B cell (primary cell): ENCODE data around the gene UROS. TPM values are rescaled to one million over a fixed set of nuclear protein-coding genes. Genes with fewer than 3 reads are reported as not detected.

Experiments used
- ATAC-seq: fragments of 200-7000 bp; cut with Tn5 transposase; one replicate; pipeline ENCODE4 v1.10.0; 2021; ENCODE audit warnings: low read depth, mild to moderate bottlenecking, moderate number of reproducible peaks, moderate library complexity
- CTCF ChIA-PET: fragments of 350-600 bp; sonication (Branson Sonifier 250); formaldehyde crosslinking; loops from one replicate; lab custom pipeline; 2021; ENCODE audit warnings: antibody characterized with exemption, inconsistent platforms; lab: Charles Lee
- POLR2A ChIA-PET: fragments of 350-600 bp; sonication (Branson Sonifier 250); formaldehyde crosslinking; loops from one replicate; lab custom pipeline; 2021; ENCODE audit warnings: antibody characterized with exemption; lab: Charles Lee
- DNase-seq: peaks from one replicate; pipeline ENCODE4 v3.0.0; 2013
- H2AFZ ChIP-seq: 2 replicates; pipeline ENCODE4 v1.6.1; 2012; ENCODE audit warnings: mild to moderate bottlenecking, low read depth, low read length; ENCODE audit not compliant: insufficient read depth, poor library complexity, severe bottlenecking
- H3K27ac ChIP-seq, 2 donors: 1 replicate in 1 of 2; 2 replicates in 1 of 2; pipeline ENCODE4 v1.5.1; 2012 to 2013; ENCODE audit warnings: low read length in 2 of 2, mild to moderate bottlenecking in 2 of 2, moderate library complexity in 1 of 2
- H3K27me3 ChIP-seq, 4 experiments: fragments of 200-600 bp in 1 of 4; sonication (generic) in 1 of 4; replicated peaks in 1 of 4; 1 replicate in 2 of 4; 2 replicates in 2 of 4; pipeline versions ENCODE4 v1.6.1 to v1.7.0; 2013 to 2016; ENCODE audit warnings: low read length in 3 of 4, mild to moderate bottlenecking in 2 of 4, mixed read lengths in 1 of 4, moderate library complexity in 1 of 4; ENCODE audit not compliant: insufficient read depth in 4 of 4, control insufficient read depth in 3 of 4; ENCODE audit errors: control extremely low read depth in 1 of 4
- H3K36me3 ChIP-seq, 2 experiments: replicated peaks in 1 of 2; 1 replicate in 1 of 2; 2 replicates in 1 of 2; pipeline versions ENCODE4 v1.6.1 to v1.7.1; 2013; ENCODE audit warnings: low read length in 1 of 2; ENCODE audit not compliant: insufficient read depth in 2 of 2, control insufficient read depth in 1 of 2; ENCODE audit errors: control extremely low read depth in 1 of 2, extremely low read depth in 1 of 2
- H3K4me1 ChIP-seq, 2 donors: fragments of 200-600 bp in 1 of 2; sonication (generic) in 1 of 2; 1 replicate in 1 of 2; 2 replicates in 1 of 2; pipeline versions ENCODE4 v1.5.1 to v1.6.1; 2013 to 2017; ENCODE audit warnings: low read length in 2 of 2; ENCODE audit not compliant: control insufficient read depth in 2 of 2, insufficient read depth in 2 of 2
- H3K4me2 ChIP-seq: replicated peaks from 2 replicates; pipeline ENCODE3; 2012; ENCODE audit warnings: mild to moderate bottlenecking, low read depth, low read length; ENCODE audit not compliant: poor library complexity, severe bottlenecking
- H3K4me3 ChIP-seq, 5 experiments: fragments of 200-600 bp in 1 of 5; sonication (generic) in 1 of 5; 1 replicate in 3 of 5; 2 replicates in 2 of 5; pipeline versions ENCODE4 v1.5.1 to v1.7.0; 2011 to 2016; ENCODE audit warnings: low read length in 4 of 5, mild to moderate bottlenecking in 4 of 5, low read depth in 2 of 5, control low read depth in 1 of 5, moderate library complexity in 1 of 5; ENCODE audit not compliant: insufficient read depth in 1 of 5; ENCODE audit errors: control extremely low read depth in 1 of 5, extremely low read depth in 1 of 5
- H3K79me2 ChIP-seq: fragments of 200-600 bp; sonication (generic); one replicate; pipeline ENCODE4 v1.6.0; 2016; ENCODE audit warnings: low read length; ENCODE audit not compliant: control insufficient read depth, insufficient read depth
- H3K9ac ChIP-seq: fragments of 200-600 bp; sonication (generic); 2 replicates; pipeline ENCODE4 v1.6.1; 2017; ENCODE audit warnings: mild to moderate bottlenecking, low read length, moderate library complexity
- H3K9me3 ChIP-seq, 3 donors: one replicate each; pipeline versions ENCODE4 v1.6.1 to v1.7.1; 2013; ENCODE audit warnings: low read length in 2 of 3; ENCODE audit not compliant: control insufficient read depth in 2 of 3, insufficient read depth in 1 of 3; ENCODE audit errors: control extremely low read depth in 1 of 3
- H4K20me1 ChIP-seq: 2 replicates; pipeline ENCODE4 v1.6.0; 2012; ENCODE audit warnings: mild to moderate bottlenecking, low read length; ENCODE audit not compliant: insufficient read depth, control insufficient read depth, poor library complexity, severe bottlenecking
- H3K27ac Mint-ChIP-seq: one replicate; pipeline ENCODE4 v1.8.0; 2021; ENCODE audit warnings: mixed read lengths
- H3K27me3 Mint-ChIP-seq: one replicate; pipeline ENCODE4 v1.8.0; 2021; ENCODE audit warnings: mixed read lengths
- H3K4me1 Mint-ChIP-seq: one replicate; pipeline ENCODE4 v1.8.0; 2021; ENCODE audit warnings: mixed read lengths
- H3K4me3 Mint-ChIP-seq: one replicate; pipeline ENCODE4 v1.8.0; 2021; ENCODE audit warnings: mixed read lengths
- H3K9me3 Mint-ChIP-seq: one replicate; pipeline ENCODE4 v1.8.0; 2022; ENCODE audit warnings: mixed read lengths; ENCODE audit not compliant: insufficient read depth
- EZH2 ChIP-seq: IDR thresholded peaks from 2 replicates; pipeline ENCODE4 v1.6.1; 2012; ENCODE audit warnings: borderline replicate concordance, low read depth, mild to moderate bottlenecking, moderate library complexity, low read length; ENCODE audit not compliant: insufficient read depth, poor library complexity, severe bottlenecking
- WGBS: methylation state at CpG from one replicate; pipeline ENCODE4 v1.1.5; 2013; ENCODE audit warnings: missing lambda C conversion rate; ENCODE audit not compliant: insufficient coverage; 5-methylcytosine and 5-hydroxymethylcytosine counted together
- intact Hi-C: fragments of 100-400 bp; cut with micrococcal nuclease; formaldehyde crosslinking; loops from one replicate; pipeline ENCODE4 v1.10.0; 2022
- polyA plus RNA-seq: library from polyadenylated mRNA; depleted of rRNA; stranded (reverse); fragments of >200 nt; gene quantifications from 2 replicates; pipeline ENCODE4 v1.2.3, GENCODE V29; 2012
- total RNA-seq, 2 donors: library from RNA; stranded (reverse); fragments of 120-200 nt in 1 of 2; gene quantifications; 1 replicate in 1 of 2; 2 replicates in 1 of 2; pipeline versions ENCODE4 v1.2.3 to v1.2.4, GENCODE V29; 2013 to 2022
- TF ChIP-seq, protein P1 (sequence below): fragments of 200-600 bp; IDR thresholded peaks from one replicate; pipeline ENCODE4 v1.8.0; 2022; ENCODE audit warnings: antibody characterized with exemption, mild to moderate bottlenecking

Gene UROS
- total and polyA plus RNA-seq, 2 donors (not counting 1 experiment from before 2014, with no cell fraction given), result 28.3 to 37.1 TPM

DNA sequence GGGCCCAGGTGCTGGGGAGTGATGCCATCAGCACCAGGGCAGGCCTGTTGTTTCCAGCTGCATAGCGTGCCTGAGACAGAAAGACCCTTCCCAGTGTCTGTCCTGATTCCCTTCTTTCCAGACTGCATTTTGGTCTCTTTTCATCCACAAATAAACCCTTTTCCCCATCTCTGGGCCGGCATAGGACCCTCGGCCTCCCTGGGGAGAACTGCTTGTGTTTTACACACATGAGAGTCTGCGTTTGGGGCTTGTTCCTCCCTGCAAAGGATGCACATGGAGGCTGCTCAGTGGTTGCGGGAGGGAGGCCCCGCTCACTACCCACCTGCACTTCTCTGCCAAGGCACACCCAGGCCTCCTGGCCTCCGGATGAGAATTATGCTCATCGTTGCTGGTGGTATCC, 41.7 kb downstream of the UROS start:
- Histone ChIP-seq H3K27ac (no peak overlapping the region), H3K27me3 (no peaks in the 10 kb centered on the region), H3K4me3 (no peak overlapping the region), H3K79me2 (no peaks in the 10 kb centered on the region), H4K20me1 (no peaks in the 10 kb centered on the region), H3K36me3 (no peaks in the 10 kb centered on the region), H3K4me1 (no peaks in the 10 kb centered on the region), H3K9me3 (no peaks in the 10 kb centered on the region), H3K4me2 (no peak overlapping the region), H3K9ac (no peak overlapping the region), H2AFZ (no peak overlapping the region)
- Mint-ChIP-seq H3K9me3 (no peaks in the 10 kb centered on the region), H3K4me3 (no peak overlapping the region), H3K4me1 (no peaks in the 10 kb centered on the region), H3K27me3 (peaks cover 4% of the 10 kb centered on the region), H3K27ac (no peak overlapping the region)
- CTCF ChIA-PET, result no interaction called here
- DNase-seq (no peak), ATAC-seq (no peak)
- intact Hi-C loops, result no loop called here
- TF ChIP-seq, protein P1, sequence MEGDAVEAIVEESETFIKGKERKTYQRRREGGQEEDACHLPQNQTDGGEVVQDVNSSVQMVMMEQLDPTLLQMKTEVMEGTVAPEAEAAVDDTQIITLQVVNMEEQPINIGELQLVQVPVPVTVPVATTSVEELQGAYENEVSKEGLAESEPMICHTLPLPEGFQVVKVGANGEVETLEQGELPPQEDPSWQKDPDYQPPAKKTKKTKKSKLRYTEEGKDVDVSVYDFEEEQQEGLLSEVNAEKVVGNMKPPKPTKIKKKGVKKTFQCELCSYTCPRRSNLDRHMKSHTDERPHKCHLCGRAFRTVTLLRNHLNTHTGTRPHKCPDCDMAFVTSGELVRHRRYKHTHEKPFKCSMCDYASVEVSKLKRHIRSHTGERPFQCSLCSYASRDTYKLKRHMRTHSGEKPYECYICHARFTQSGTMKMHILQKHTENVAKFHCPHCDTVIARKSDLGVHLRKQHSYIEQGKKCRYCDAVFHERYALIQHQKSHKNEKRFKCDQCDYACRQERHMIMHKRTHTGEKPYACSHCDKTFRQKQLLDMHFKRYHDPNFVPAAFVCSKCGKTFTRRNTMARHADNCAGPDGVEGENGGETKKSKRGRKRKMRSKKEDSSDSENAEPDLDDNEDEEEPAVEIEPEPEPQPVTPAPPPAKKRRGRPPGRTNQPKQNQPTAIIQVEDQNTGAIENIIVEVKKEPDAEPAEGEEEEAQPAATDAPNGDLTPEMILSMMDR, result no peak
- TF ChIP-seq EZH2, result no peak
- WGBS, result 94% methylated on average over 8 of the region's 8 CpGs
- POLR2A ChIA-PET, result no interaction called here

DNA sequence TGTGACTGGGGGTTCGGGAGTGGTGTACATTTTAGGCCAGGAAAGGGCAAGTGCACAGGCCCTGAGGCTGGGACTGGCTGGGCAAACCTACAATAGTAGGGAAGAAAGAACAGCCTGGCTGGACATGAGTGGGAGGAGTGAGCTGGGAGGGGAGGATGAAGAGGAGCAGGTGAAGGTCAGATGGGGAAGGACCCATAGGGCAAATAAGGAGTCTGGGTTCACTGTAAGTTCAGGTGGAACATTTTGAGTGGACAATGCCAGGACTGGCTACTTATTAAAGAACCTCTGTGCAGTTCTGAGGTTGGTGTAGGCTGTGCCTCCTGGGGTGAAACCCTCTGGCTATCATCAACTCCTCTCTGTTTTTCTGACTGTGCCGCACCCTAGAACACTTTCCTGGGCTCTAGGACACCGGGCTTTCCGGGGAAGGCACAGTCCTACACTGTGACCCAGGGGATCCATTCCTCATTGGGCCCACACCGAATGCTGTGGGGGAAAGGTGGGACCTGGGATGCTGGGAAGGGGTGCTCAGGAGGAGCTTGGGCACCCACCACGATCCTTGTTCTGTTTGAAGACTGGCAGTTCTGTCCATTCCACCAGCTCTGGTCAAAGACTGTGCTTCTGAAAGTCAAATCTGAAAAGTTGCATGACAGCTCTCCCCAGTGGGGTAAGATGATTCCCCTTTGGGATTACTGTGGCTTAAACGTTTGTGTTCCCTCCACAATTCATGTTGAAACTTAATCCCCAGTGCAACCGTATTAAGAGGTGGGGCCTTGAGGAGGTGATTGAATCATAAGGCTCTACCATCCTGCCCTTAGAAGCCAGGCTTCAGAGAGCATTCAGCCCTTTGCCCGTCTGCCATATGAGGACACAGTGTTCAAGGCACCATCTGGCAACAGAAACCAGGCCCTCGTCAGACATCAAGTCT, 43.4 kb downstream of the UROS start:
- H3K27me3 ChIP-seq, result no peaks in the 10 kb centered on the region
- no peak overlapping the region for H3K4me2 ChIP-seq
- no peaks in the 10 kb centered on the region for H3K79me2 ChIP-seq
- H3K4me3 Mint-ChIP-seq, result no peak overlapping the region
- 78% methylated on average over 8 of the region's 10 CpGs for WGBS
- no peaks in the 10 kb centered on the region for H3K4me1 Mint-ChIP-seq
- no peak overlapping the region for H3K27ac Mint-ChIP-seq
- CTCF ChIA-PET, result no interaction called here
- no peaks in the 10 kb centered on the region for H3K9me3 ChIP-seq
- no peak for ATAC-seq
- H3K27me3 Mint-ChIP-seq, result peaks cover 4% of the 10 kb centered on the region
- no peaks in the 10 kb centered on the region for H4K20me1 ChIP-seq
- no peaks in the 10 kb centered on the region for H3K4me1 ChIP-seq
- H3K9me3 Mint-ChIP-seq, result no peaks in the 10 kb centered on the region
- TF ChIP-seq, protein P1, result no peak
- no peak for TF ChIP-seq EZH2
- H3K4me3 ChIP-seq, result no peak overlapping the region
- no peak overlapping the region for H2AFZ ChIP-seq
- no peaks in the 10 kb centered on the region for H3K36me3 ChIP-seq
- POLR2A ChIA-PET, result no interaction called here
- H3K27ac ChIP-seq, result no peak overlapping the region
- no peak for DNase-seq
- H3K9ac ChIP-seq, result no peak overlapping the region
- intact Hi-C loops, result no loop called here
